Adipocyte (in vitro differentiated cells): ENCODE results near the gene PRSS48.
A peak's percentile ranks its signal among the peaks of the same experiment; 100 is the strongest.

Source experiments
- DNase-seq: peaks from one replicate; pipeline ENCODE4 v3.0.0-alpha.2; 2015; ENCODE audit warnings: low read depth
- H3K27me3 ChIP-seq: replicated peaks from 2 replicates; pipeline ENCODE4 v1.7.0; 2013; ENCODE audit warnings: mild to moderate bottlenecking, low read length, moderate library complexity; ENCODE audit not compliant: control insufficient read depth, insufficient read depth
- H3K36me3 ChIP-seq: 2 replicates; pipeline ENCODE4 v1.7.0; 2013; ENCODE audit warnings: low read length, mild to moderate bottlenecking, moderate library complexity; ENCODE audit not compliant: control insufficient read depth, insufficient read depth, severe bottlenecking
- H3K4me1 ChIP-seq: 2 replicates; pipeline ENCODE4 v1.7.0; 2013; ENCODE audit warnings: mild to moderate bottlenecking, low read length, moderate library complexity; ENCODE audit not compliant: control insufficient read depth, insufficient read depth
- H3K4me3 ChIP-seq: 2 replicates; pipeline ENCODE4 v1.7.0; 2013; ENCODE audit warnings: mild to moderate bottlenecking, low read length, moderate library complexity
- H3K9ac ChIP-seq: 2 replicates; pipeline ENCODE4 v1.7.0; 2013; ENCODE audit warnings: mild to moderate bottlenecking, low read length, moderate library complexity
- H3K9me3 ChIP-seq: 2 replicates; pipeline ENCODE4 v1.7.0; 2013; ENCODE audit warnings: mild to moderate bottlenecking, low read length, moderate library complexity; ENCODE audit not compliant: control insufficient read depth

The PRSS48 gene

DNA sequence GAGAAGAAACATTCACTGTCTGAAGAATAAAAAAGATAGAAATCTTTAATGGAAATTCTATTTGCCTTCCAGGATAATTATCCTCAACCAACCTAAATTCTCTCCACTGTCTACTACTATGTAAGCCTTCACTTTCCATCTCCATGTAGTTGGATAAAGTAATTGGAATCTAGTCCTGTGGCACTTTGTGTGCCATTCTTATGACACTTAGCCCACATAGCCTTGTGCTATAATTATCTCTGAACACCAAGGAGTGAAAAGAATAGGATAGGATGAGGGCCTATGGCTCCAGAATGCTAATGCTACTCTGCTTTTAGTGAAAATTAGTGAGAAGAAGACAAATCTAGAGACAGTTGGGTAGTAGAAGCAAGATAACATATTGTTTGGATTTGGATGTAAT is 20.2 kb downstream of the PRSS48 start:
- H3K9me3 ChIP-seq = no peaks in the 10 kb centered on the region
- DNase-seq = no peak
- H3K9ac ChIP-seq = no peak overlapping the region
- no peaks in the 10 kb centered on the region for H3K36me3 ChIP-seq
- no peak overlapping the region for H3K4me3 ChIP-seq
- H3K27me3 ChIP-seq = no peaks in the 10 kb centered on the region
- H3K4me1 ChIP-seq = no peaks in the 10 kb centered on the region

GRCh38 chr4:151302432-151302831 is 25.5 kb downstream of the PRSS48 start:
- Histone ChIP-seq H3K4me3 (no peak overlapping the region), H3K9ac (no peak overlapping the region), H3K36me3 (no peaks in the 10 kb centered on the region), H3K4me1 (peaks cover 5% of the 10 kb centered on the region), H3K9me3 (no peaks in the 10 kb centered on the region), H3K27me3 (no peaks in the 10 kb centered on the region)
- DNase-seq = no peak

GRCh38 chr4:151304226-151304625 is 27.3 kb downstream of the PRSS48 start:
- H3K9ac ChIP-seq = no peak overlapping the region
- peaks cover 5% of the 10 kb centered on the region for H3K4me1 ChIP-seq
- H3K27me3 ChIP-seq = no peaks in the 10 kb centered on the region
- no peaks in the 10 kb centered on the region for H3K36me3 ChIP-seq
- H3K9me3 ChIP-seq = no peaks in the 10 kb centered on the region
- H3K4me3 ChIP-seq = no peak overlapping the region
- no peak for DNase-seq

- Histone ChIP-seq H3K4me3 (no peak overlapping the region), H3K9ac (no peak overlapping the region), H3K9me3 (no peaks in the 10 kb centered on the region), H3K36me3 (no peaks in the 10 kb centered on the region), H3K4me1 (peaks cover 5% of the 10 kb centered on the region), H3K27me3 (no peaks in the 10 kb centered on the region)
- peak; percentile 17 for DNase-seq
These were observed 27.8 kb downstream of the PRSS48 start for GRCh38 chr4:151304755-151305154.

- Histone ChIP-seq H3K36me3 (no peaks in the 10 kb centered on the region), H3K9ac (no peak overlapping the region), H3K9me3 (no peaks in the 10 kb centered on the region), H3K4me3 (no peak overlapping the region), H3K4me1 (peaks cover 8% of the 10 kb centered on the region), H3K27me3 (no peaks in the 10 kb centered on the region)
- DNase-seq = no peak
These were observed 33.3 kb downstream of the PRSS48 start for GRCh38 chr4:151310124-151310728.

- Histone ChIP-seq H3K4me1 (peaks cover 12% of the 10 kb centered on the region), H3K27me3 (no peaks in the 10 kb centered on the region), H3K36me3 (no peaks in the 10 kb centered on the region), H3K9me3 (no peaks in the 10 kb centered on the region), H3K4me3 (no peak overlapping the region), H3K9ac (no peak overlapping the region)
- no peak for DNase-seq
These were observed 36.5 kb downstream of the PRSS48 start for GRCh38 chr4:151313306-151314009.

GRCh38 chr4:151314010-151314355 is 37.0 kb downstream of the PRSS48 start:
- H3K27me3 ChIP-seq = no peaks in the 10 kb centered on the region
- H3K9me3 ChIP-seq = no peaks in the 10 kb centered on the region
- no peak overlapping the region for H3K9ac ChIP-seq
- no peaks in the 10 kb centered on the region for H3K36me3 ChIP-seq
- H3K4me1 ChIP-seq = peaks cover 12% of the 10 kb centered on the region
- DNase-seq = no peak
- no peak overlapping the region for H3K4me3 ChIP-seq

- no peaks in the 10 kb centered on the region for H3K27me3 ChIP-seq
- H3K4me3 ChIP-seq = no peak overlapping the region
- H3K36me3 ChIP-seq = no peaks in the 10 kb centered on the region
- no peak overlapping the region for H3K9ac ChIP-seq
- no peaks in the 10 kb centered on the region for H3K9me3 ChIP-seq
- no peak for DNase-seq
- H3K4me1 ChIP-seq = peaks cover 12% of the 10 kb centered on the region
These were observed 37.5 kb downstream of the PRSS48 start for GRCh38 chr4:151314479-151314878.

DNA sequence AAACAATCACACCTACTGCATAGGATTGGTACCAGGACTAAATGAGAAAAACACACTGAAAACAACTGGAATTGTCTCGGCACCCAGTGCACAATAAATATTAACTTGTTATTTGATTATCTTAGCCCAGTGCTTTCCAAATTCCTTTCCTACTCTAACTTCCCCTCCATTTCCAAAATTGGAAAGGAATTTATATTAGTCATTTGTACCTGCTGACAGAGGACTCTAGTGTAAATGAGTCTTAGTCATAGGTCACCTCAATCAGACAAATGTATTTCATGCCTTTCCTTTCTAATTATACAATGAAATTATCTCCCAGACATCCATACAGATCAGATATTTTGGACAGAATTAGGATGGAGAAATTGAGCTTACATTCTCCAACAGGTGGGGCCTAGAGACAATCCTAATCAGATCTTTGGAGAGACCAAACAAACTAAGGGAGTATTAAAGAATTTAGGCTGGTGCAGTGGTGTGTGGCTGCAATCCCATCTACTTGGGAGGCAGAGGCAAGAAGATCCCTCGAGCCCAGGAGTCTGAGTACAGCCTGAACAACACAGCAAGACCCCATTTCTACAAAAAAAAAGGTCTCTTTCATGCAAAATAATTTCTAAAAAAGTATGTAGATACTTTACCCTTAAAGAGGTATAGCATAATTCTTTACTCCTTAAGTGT is 38.4 kb downstream of the PRSS48 start:
- Histone ChIP-seq H3K4me3 (peak overlapping the region; percentile 16), H3K9ac (no peak overlapping the region), H3K9me3 (no peaks in the 10 kb centered on the region), H3K36me3 (no peaks in the 10 kb centered on the region), H3K4me1 (peaks cover 12% of the 10 kb centered on the region), H3K27me3 (no peaks in the 10 kb centered on the region)
- DNase-seq = no peak

DNA sequence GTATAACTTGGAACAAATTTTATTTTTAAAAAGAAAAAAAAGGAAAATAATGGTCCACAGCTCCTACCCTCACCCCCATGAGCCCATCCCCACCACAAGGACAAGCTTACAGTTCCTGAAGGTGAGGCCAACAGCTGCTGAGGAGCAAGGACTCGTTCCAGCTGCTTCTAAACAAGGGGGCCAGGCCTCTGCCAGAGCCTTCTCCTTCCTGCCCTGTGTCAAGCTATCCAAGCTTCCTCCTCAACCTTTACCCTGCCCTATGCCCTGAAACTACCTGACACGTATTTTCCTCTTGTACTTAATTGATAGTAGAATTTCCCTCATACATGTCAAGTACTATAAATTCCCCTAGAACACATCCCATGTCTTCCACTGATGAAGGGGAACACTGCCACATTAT is 39.7 kb downstream of the PRSS48 start:
- no peaks in the 10 kb centered on the region for H3K9me3 ChIP-seq
- H3K4me3 ChIP-seq = no peak overlapping the region
- H3K9ac ChIP-seq = no peak overlapping the region
- H3K27me3 ChIP-seq = no peaks in the 10 kb centered on the region
- H3K36me3 ChIP-seq = no peaks in the 10 kb centered on the region
- DNase-seq = no peak
- H3K4me1 ChIP-seq = peaks cover 12% of the 10 kb centered on the region

DNA sequence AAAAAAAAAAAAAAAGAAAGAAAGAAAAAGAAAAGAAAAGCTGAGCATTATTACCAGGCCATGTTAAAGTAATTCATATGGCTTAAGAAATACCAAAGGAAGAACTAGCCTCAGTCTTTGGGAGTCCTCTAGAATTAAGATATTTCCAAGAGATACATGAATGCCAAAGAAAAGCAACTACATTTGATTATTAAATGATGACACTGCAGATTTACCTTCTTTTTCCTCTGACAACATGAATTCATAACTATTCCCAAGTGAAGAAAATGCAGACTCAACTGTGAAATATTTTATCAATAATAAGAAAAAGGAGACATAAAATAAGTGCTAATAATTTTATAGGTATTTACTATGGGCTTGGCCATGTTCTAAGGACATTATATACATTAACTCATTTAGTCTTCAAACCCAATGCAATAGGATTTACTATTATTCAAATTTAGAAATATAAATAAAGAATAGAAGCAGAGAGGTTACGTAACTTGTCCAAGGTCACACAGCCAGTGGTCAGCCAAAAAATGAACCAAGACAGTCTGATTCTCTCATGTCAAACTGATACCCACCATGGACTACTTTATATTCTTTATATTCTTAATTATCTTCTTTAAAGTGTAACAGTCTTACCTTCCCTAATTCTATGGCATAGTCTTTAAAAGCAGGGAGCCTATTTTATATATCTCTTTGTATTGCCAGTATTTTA is 41.5 kb downstream of the PRSS48 start:
- H3K27me3 ChIP-seq = no peaks in the 10 kb centered on the region
- no peak overlapping the region for H3K9ac ChIP-seq
- peaks cover 22% of the 10 kb centered on the region for H3K4me1 ChIP-seq
- H3K4me3 ChIP-seq = no peak overlapping the region
- no peaks in the 10 kb centered on the region for H3K36me3 ChIP-seq
- no peaks in the 10 kb centered on the region for H3K9me3 ChIP-seq
- DNase-seq = no peak
